Neural crest cell (in vitro differentiated cells): ENCODE results near the gene LSP1. TPM values are rescaled to one million over a fixed set of nuclear protein-coding genes. Genes with fewer than 3 reads are reported as not detected.
"Not testable (repeated sequence)": the region's sequence is repeated elsewhere in the genome, so short reads cannot be mapped to it uniquely, and the experiment has no call there.

Experiments used
- DNase-seq: peaks from one replicate; pipeline ENCODE4 v3.0.0; 2021; ENCODE audit warnings: low read depth, mixed read lengths, low spot score
- H3K27ac Mint-ChIP-seq: one replicate; pipeline ENCODE4 v1.8.0; 2021; ENCODE audit warnings: mild to moderate bottlenecking, mixed read lengths; ENCODE audit not compliant: unreplicated experiment
- H3K27me3 Mint-ChIP-seq: 2 replicates; pipeline ENCODE4 v1.8.0; 2021; ENCODE audit warnings: low read depth, mild to moderate bottlenecking, mixed read lengths
- H3K36me3 Mint-ChIP-seq: 2 replicates; pipeline ENCODE4 v1.8.0; 2021; ENCODE audit warnings: low read depth, mild to moderate bottlenecking, mixed read lengths
- H3K4me1 Mint-ChIP-seq: 2 replicates; pipeline ENCODE4 v1.8.0; 2021; ENCODE audit warnings: mixed read lengths
- H3K4me3 Mint-ChIP-seq: one replicate; pipeline ENCODE4 v1.8.0; 2021; ENCODE audit warnings: mild to moderate bottlenecking, mixed read lengths
- H3K9me3 Mint-ChIP-seq: 2 replicates; pipeline ENCODE4 v1.8.0; 2021; ENCODE audit warnings: mixed read lengths
- CTCF ChIP-seq: fragments of 200-600 bp; sonication (generic); conservative IDR thresholded peaks from 2 replicates; pipeline ENCODE4 v1.5.0; 2021; ENCODE audit warnings: antibody characterized with exemption, mild to moderate bottlenecking
- total RNA-seq: library from RNA; stranded (reverse); gene quantifications from 2 replicates; pipeline ENCODE4 v1.2.1, GENCODE V29; 2021

The LSP1 gene
- total RNA-seq, 1 donor from 2014 or later: not detected

GRCh38 chr11:1875093-1875850 is 22.4 kb downstream of the LSP1 start:
- DNase-seq: no peak
- H3K9me3 Mint-ChIP-seq: no peaks in the 10 kb centered on the region
- peaks cover 3% of the 10 kb centered on the region for H3K27me3 Mint-ChIP-seq
- no peak overlapping the region for H3K4me3 Mint-ChIP-seq
- peaks cover 7% of the 10 kb centered on the region for H3K4me1 Mint-ChIP-seq
- H3K27ac Mint-ChIP-seq: no peak overlapping the region
- H3K36me3 Mint-ChIP-seq: no peaks in the 10 kb centered on the region
- TF ChIP-seq CTCF: no peak

- not testable (repeated sequence) for DNase-seq, H3K9me3 Mint-ChIP-seq, H3K4me3 Mint-ChIP-seq, H3K27ac Mint-ChIP-seq, H3K36me3 Mint-ChIP-seq, H3K4me1 Mint-ChIP-seq, H3K27me3 Mint-ChIP-seq
Observed at GRCh38 chr11:1875851-1876301, 23.0 kb downstream of the LSP1 start.

GRCh38 chr11:1876361-1877063 is 23.6 kb downstream of the LSP1 start:
- Mint-ChIP-seq H3K27ac (no peak overlapping the region), H3K36me3 (no peaks in the 10 kb centered on the region), H3K4me1 (peaks cover 4% of the 10 kb centered on the region), H3K4me3 (no peak overlapping the region), H3K27me3 (no peaks in the 10 kb centered on the region), H3K9me3 (no peaks in the 10 kb centered on the region)
- TF ChIP-seq CTCF: peak; percentile 57
- peak; percentile 60 for DNase-seq

- H3K4me3 Mint-ChIP-seq: no peak overlapping the region
- no peak for DNase-seq
- no peaks in the 10 kb centered on the region for H3K9me3 Mint-ChIP-seq
- no peaks in the 10 kb centered on the region for H3K36me3 Mint-ChIP-seq
- peak overlapping the region; percentile 50 for H3K27ac Mint-ChIP-seq
- TF ChIP-seq CTCF: no peak
- H3K27me3 Mint-ChIP-seq: no peaks in the 10 kb centered on the region
- peaks cover 4% of the 10 kb centered on the region for H3K4me1 Mint-ChIP-seq
Observed at GRCh38 chr11:1877211-1878136, 24.6 kb downstream of the LSP1 start.

GRCh38 chr11:1878137-1879031 is 25.5 kb downstream of the LSP1 start:
- H3K9me3 Mint-ChIP-seq: no peaks in the 10 kb centered on the region
- TF ChIP-seq CTCF: no peak
- peaks cover 4% of the 10 kb centered on the region for H3K4me1 Mint-ChIP-seq
- no peaks in the 10 kb centered on the region for H3K27me3 Mint-ChIP-seq
- no peak overlapping the region for H3K27ac Mint-ChIP-seq
- no peaks in the 10 kb centered on the region for H3K36me3 Mint-ChIP-seq
- DNase-seq: no peak
- H3K4me3 Mint-ChIP-seq: no peak overlapping the region
